K562 (cell line): ENCODE data around the gene UQCR11.

Experiments used
- DPF2 ChIP-seq: fragments of 450-650 bp; IDR thresholded peaks from 2 replicates; pipeline ENCODE4 v1.6.1; 2016
- HDGF ChIP-seq: fragments of 450-650 bp; IDR thresholded peaks from 2 replicates; pipeline ENCODE4 v1.6.1; 2016
- NFYB ChIP-seq: IDR thresholded peaks from 2 replicates; pipeline ENCODE4 v1.6.1; 2011; ENCODE audit warnings: mild to moderate bottlenecking, moderate library complexity; ENCODE audit not compliant: insufficient read length; ENCODE audit errors: extremely low read depth
- SP1 ChIP-seq: sonication (generic); formaldehyde crosslinking; IDR thresholded peaks from 2 replicates; pipeline ENCODE4 v1.8.1; 2022; ENCODE audit warnings: mild to moderate bottlenecking, missing genetic modification reagents
- STAT5B ChIP-seq: fragments of 250-450 bp; sonication (Bioruptor Pico); IDR thresholded peaks from 2 replicates; pipeline ENCODE4 v1.8.0; 2021; ENCODE audit warnings: mild to moderate bottlenecking, inconsistent platforms
- ZFP1 ChIP-seq: fragments of 450-650 bp; formaldehyde crosslinking; IDR thresholded peaks from 2 replicates; pipeline ENCODE4 v1.4.0; 2020; ENCODE audit warnings: mild to moderate bottlenecking, mixed read lengths
- TF ChIP-seq, protein P1 (sequence below): fragments of 200-800 bp; sonication (Bioruptor generic); IDR thresholded peaks from 2 replicates; pipeline ENCODE4 v1.6.1; 2017; ENCODE audit warnings: missing genetic modification characterization, missing compliant biosample characterization

GRCh38 chr19:1620502-1620901, 15.2 kb upstream of the UQCR11 start:
- TF ChIP-seq ZFP1 (CRISPR knock-in tag), result no peak
- no peak for TF ChIP-seq SP1 (CRISPR knock-in tag)
- TF ChIP-seq HDGF, result no peak
- no peak for TF ChIP-seq STAT5B (CRISPR knock-in tag)
- TF ChIP-seq, protein P1, sequence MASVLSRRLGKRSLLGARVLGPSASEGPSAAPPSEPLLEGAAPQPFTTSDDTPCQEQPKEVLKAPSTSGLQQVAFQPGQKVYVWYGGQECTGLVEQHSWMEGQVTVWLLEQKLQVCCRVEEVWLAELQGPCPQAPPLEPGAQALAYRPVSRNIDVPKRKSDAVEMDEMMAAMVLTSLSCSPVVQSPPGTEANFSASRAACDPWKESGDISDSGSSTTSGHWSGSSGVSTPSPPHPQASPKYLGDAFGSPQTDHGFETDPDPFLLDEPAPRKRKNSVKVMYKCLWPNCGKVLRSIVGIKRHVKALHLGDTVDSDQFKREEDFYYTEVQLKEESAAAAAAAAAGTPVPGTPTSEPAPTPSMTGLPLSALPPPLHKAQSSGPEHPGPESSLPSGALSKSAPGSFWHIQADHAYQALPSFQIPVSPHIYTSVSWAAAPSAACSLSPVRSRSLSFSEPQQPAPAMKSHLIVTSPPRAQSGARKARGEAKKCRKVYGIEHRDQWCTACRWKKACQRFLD, result no peak
- TF ChIP-seq NFYB, result no peak
- TF ChIP-seq DPF2, result no peak
